ENCODE measurements around the gene MCF2L.
A peak's percentile ranks its signal among the peaks of the same experiment; 100 is the strongest.

Gene MCF2L

GRCh38 chr13:113034451-113035212 is 65.6 kb downstream of the MCF2L start:
- peak; percentile 63 for DNase-seq (ENCODE audit: low spot score)

GRCh38 chr13:113035213-113035800 is 66.3 kb downstream of the MCF2L start:
- no peak for DNase-seq (ENCODE audit: low spot score)

- no peak for DNase-seq (ENCODE audit: low spot score)
Measured at GRCh38 chr13:113036401-113036800, 67.4 kb downstream of the MCF2L start.

- no peak for DNase-seq (ENCODE audit: low spot score)
Measured at GRCh38 chr13:113040031-113040430, 71.0 kb downstream of the MCF2L start.

GRCh38 chr13:113040597-113041292 is 71.7 kb downstream of the MCF2L start:
- no peak for DNase-seq (ENCODE audit: low spot score)

- DNase-seq (ENCODE audit: low spot score) = no peak
Measured at GRCh38 chr13:113041293-113041690, 72.3 kb downstream of the MCF2L start.

GRCh38 chr13:113041896-113042295 is 72.9 kb downstream of the MCF2L start:
- no peak for DNase-seq (ENCODE audit: low spot score)

- no peak for DNase-seq (ENCODE audit: low spot score)
Measured at GRCh38 chr13:113042456-113042855, 73.4 kb downstream of the MCF2L start.

- DNase-seq (ENCODE audit: low spot score) = no peak
Measured at GRCh38 chr13:113043001-113043630, 74.1 kb downstream of the MCF2L start.

- DNase-seq (ENCODE audit: low spot score) = no peak
Measured at GRCh38 chr13:113043931-113044330, 74.9 kb downstream of the MCF2L start.

GRCh38 chr13:113044391-113045114 is 75.5 kb downstream of the MCF2L start:
- no peak for DNase-seq (ENCODE audit: low spot score)

GRCh38 chr13:113045251-113046127 is 76.5 kb downstream of the MCF2L start:
- DNase-seq (ENCODE audit: low spot score) = no peak

GRCh38 chr13:113046128-113046882 is 77.3 kb downstream of the MCF2L start:
- DNase-seq (ENCODE audit: low spot score) = no peak

GRCh38 chr13:113046883-113047244 is 77.8 kb downstream of the MCF2L start:
- no peak for DNase-seq (ENCODE audit: low spot score)

GRCh38 chr13:113047587-113047986 is 78.6 kb downstream of the MCF2L start:
- DNase-seq (ENCODE audit: low spot score) = no peak

GRCh38 chr13:113048766-113049165 is 79.8 kb downstream of the MCF2L start:
- DNase-seq (ENCODE audit: low spot score) = no peak

- no peak for DNase-seq (ENCODE audit: low spot score)
Measured at GRCh38 chr13:113049521-113049941, 80.5 kb downstream of the MCF2L start.

- DNase-seq (ENCODE audit: low spot score) = no peak
Measured at GRCh38 chr13:113049981-113050380, 81.0 kb downstream of the MCF2L start.

GRCh38 chr13:113050734-113051431 is 81.9 kb downstream of the MCF2L start:
- DNase-seq (ENCODE audit: low spot score) = no peak

GRCh38 chr13:113051641-113052040 is 82.6 kb downstream of the MCF2L start:
- no peak for DNase-seq (ENCODE audit: low spot score)
